A549 (cell line): Measurements from ENCODE around the gene MINDY4. TPM values are rescaled to one million over a fixed set of nuclear protein-coding genes. Genes with fewer than 3 reads are reported as not detected.

ENCODE experiments used
- ATAC-seq, 2 experiments: fragments of 200-7000 bp in 1 of 2; fragments of >200 bp in 1 of 2; cut with Nextera tagmentation in 1 of 2; cut with Tn5 transposase in 1 of 2; 3 replicates each; pipeline versions ENCODE4 v1.8.0 to v1.9.1; 2018 to 2020; ENCODE audit warnings: mild to moderate bottlenecking in 1 of 2, moderate library complexity in 1 of 2
- CTCF ChIA-PET: fragments of 300-600 bp; sonication (Branson Sonifier 250); formaldehyde crosslinking; extraction: SDS; loops from one replicate; lab custom pipeline; 2021; ENCODE audit warnings: antibody characterized with exemption, inconsistent platforms; lab: Yijun Ruan, JAX
- POLR2A ChIA-PET: fragments of 350-600 bp; formaldehyde crosslinking; extraction: SDS; loops from one replicate; lab custom pipeline; 2021; ENCODE audit warnings: antibody characterized with exemption, inconsistent platforms; lab: Yijun Ruan, JAX
- DNase-seq, 2 experiments: peaks; one replicate each; pipeline versions ENCODE4 v3.0.0 to v3.0.0-alpha.2; 2011 to 2016; ENCODE audit warnings: low read depth in 1 of 2, low spot score in 1 of 2
- FAIRE-seq: peaks from 2 replicates; lab custom pipeline; 2011; peaks lifted over from hg19 to GRCh38; lab: Jason Lieb, UNC
- H3K27ac ChIP-seq, 2 experiments: fragments of >200 bp; sonication (Bioruptor Twin); formaldehyde crosslinking; 3 replicates each; pipeline ENCODE4 v1.5.1; 2016 to 2017
- H3K4me1 ChIP-seq: fragments of >200 bp; sonication (Bioruptor Twin); formaldehyde crosslinking; 3 replicates; pipeline ENCODE4 v1.6.1; 2016
- H3K4me2 ChIP-seq: fragments of >200 bp; sonication (Bioruptor Twin); formaldehyde crosslinking; 3 replicates; pipeline ENCODE4 v1.6.1; 2016
- H3K4me3 ChIP-seq: fragments of >200 bp; sonication (Bioruptor Twin); formaldehyde crosslinking; 3 replicates; pipeline ENCODE4 v1.5.1; 2016
- H3K9me3 ChIP-seq: fragments of >200 bp; sonication (Bioruptor Twin); formaldehyde crosslinking; 3 replicates; pipeline ENCODE4 v1.6.1; 2016
- CBX2 ChIP-seq: fragments of 200-600 bp; sonication (generic); IDR thresholded peaks from 2 replicates; pipeline ENCODE4 v1.6.1; 2016; ENCODE audit warnings: low read depth, mild to moderate bottlenecking, borderline replicate concordance
- CHD2 ChIP-seq: fragments of 150-350 bp; IDR thresholded peaks from 2 replicates; pipeline ENCODE4 v1.6.1; 2014; ENCODE audit warnings: low read length; ENCODE audit not compliant: partially characterized antibody
- ESRRA ChIP-seq: fragments of 150-350 bp; IDR thresholded peaks from 2 replicates; pipeline ENCODE4 v1.6.1; 2014; ENCODE audit warnings: mild to moderate bottlenecking, low read length, borderline replicate concordance
- FOSL2 ChIP-seq, 2 experiments: fragments of 450-650 bp in 1 of 2; fragments of >200 bp in 1 of 2; sonication (Bioruptor Twin) in 1 of 2; formaldehyde crosslinking; IDR thresholded peaks; 2 replicates each; pipeline versions ENCODE4 v1.5.0 to v1.6.1; 2016 to 2020; ENCODE audit warnings: mild to moderate bottlenecking in 1 of 2, moderate library complexity in 1 of 2
- FOXS1 ChIP-seq: fragments of 250-450 bp; sonication (Bioruptor Pico); IDR thresholded peaks from 2 replicates; pipeline ENCODE4 v1.5.0; 2020; ENCODE audit warnings: mild to moderate bottlenecking, moderate library complexity
- HEYL ChIP-seq: fragments of 250-450 bp; sonication (Bioruptor Pico); IDR thresholded peaks from 2 replicates; pipeline ENCODE4 v1.8.0; 2021; ENCODE audit warnings: mild to moderate bottlenecking, moderate library complexity
- HOXB13 ChIP-seq: fragments of 250-450 bp; sonication (Bioruptor Pico); IDR thresholded peaks from 2 replicates; pipeline ENCODE4 v1.5.0; 2020; ENCODE audit warnings: low read depth, mild to moderate bottlenecking, moderate library complexity
- JUNB ChIP-seq: fragments of >200 bp; sonication (Bioruptor Twin); formaldehyde crosslinking; IDR thresholded peaks from 2 replicates; pipeline ENCODE4 v1.6.1; 2016
- KDM1A ChIP-seq: fragments of 200-600 bp; sonication (generic); IDR thresholded peaks from 2 replicates; pipeline ENCODE4 v1.6.1; 2016; ENCODE audit warnings: low read depth, mild to moderate bottlenecking
- MYC ChIP-seq: IDR thresholded peaks from 2 replicates; pipeline ENCODE4 v1.6.1; 2012; ENCODE audit warnings: mild to moderate bottlenecking, inconsistent platforms, low read length, improper control_type of control experiment, borderline replicate concordance
- NPAS2 ChIP-seq: fragments of 250-450 bp; sonication (Bioruptor Pico); IDR thresholded peaks from 2 replicates; pipeline ENCODE4 v1.8.0; 2022; ENCODE audit warnings: mild to moderate bottlenecking, moderate library complexity, borderline replicate concordance
- RNF2 ChIP-seq: fragments of 200-600 bp; sonication (generic); IDR thresholded peaks from 2 replicates; pipeline ENCODE4 v1.6.1; 2016; ENCODE audit warnings: low read depth, mild to moderate bottlenecking, antibody characterized with exemption, moderate library complexity, borderline replicate concordance
- SREBF2 ChIP-seq: fragments of 450-650 bp; IDR thresholded peaks from 2 replicates; pipeline ENCODE4 v1.6.1; 2014; ENCODE audit warnings: mild to moderate bottlenecking, moderate library complexity
- TP53 ChIP-seq: fragments of 250-450 bp; sonication (Bioruptor Pico); IDR thresholded peaks from 2 replicates; pipeline ENCODE4 v1.5.0; 2021; ENCODE audit warnings: mild to moderate bottlenecking, moderate library complexity
- ZNF302 ChIP-seq: fragments of 250-450 bp; sonication (Bioruptor Pico); IDR thresholded peaks from 2 replicates; pipeline ENCODE4 v1.9.0; 2021; ENCODE audit warnings: inconsistent platforms, mild to moderate bottlenecking, moderate library complexity
- ZSCAN20 ChIP-seq: fragments of 250-450 bp; sonication (Bioruptor Pico); IDR thresholded peaks from 2 replicates; pipeline ENCODE4 v1.8.0; 2022; ENCODE audit warnings: mild to moderate bottlenecking, moderate library complexity
- WGBS: methylation state at CpG from one replicate; pipeline ENCODE4 v1.1.6; 2017; ENCODE audit errors: missing lambda C conversion rate; 5-methylcytosine and 5-hydroxymethylcytosine counted together
- polyA plus RNA-seq, 4 experiments: library from polyadenylated mRNA; depleted of rRNA in 3 of 4; stranded (reverse); fragments of >200 nt; fragmentation: RNase III in 1 of 4; extraction: RNeasy Plus Mini Kit Qiagen cat#74134 plus additional on column Dnase treatment in 1 of 4; gene quantifications; 2 replicates in 3 of 4; 3 replicates in 1 of 4; pipeline ENCODE4 v1.2.3, GENCODE V29; 2011 to 2017
- TF ChIP-seq, protein P1 (sequence below): fragments of 150-350 bp; IDR thresholded peaks from 2 replicates; pipeline ENCODE4 v1.6.1; 2014; ENCODE audit warnings: low read depth, mild to moderate bottlenecking, low read length
- TF ChIP-seq, protein P2 (sequence below): fragments of >200 bp; sonication (Bioruptor Twin); formaldehyde crosslinking; IDR thresholded peaks from 3 replicates; pipeline ENCODE4 v1.5.1; 2016
- TF ChIP-seq, protein P3 (sequence below): IDR thresholded peaks from 2 replicates; pipeline ENCODE4 v1.6.1; 2012
- TF ChIP-seq, protein P4 (sequence below): fragments of >200 bp; sonication (Bioruptor Twin); formaldehyde crosslinking; IDR thresholded peaks from 3 replicates; pipeline ENCODE4 v1.6.1; 2016

MINDY4 gene
- polyA plus RNA-seq, 2 of the 4 experiments (the other 2 are of a cell fraction), result 1.8 to 3.6 TPM

DNA sequence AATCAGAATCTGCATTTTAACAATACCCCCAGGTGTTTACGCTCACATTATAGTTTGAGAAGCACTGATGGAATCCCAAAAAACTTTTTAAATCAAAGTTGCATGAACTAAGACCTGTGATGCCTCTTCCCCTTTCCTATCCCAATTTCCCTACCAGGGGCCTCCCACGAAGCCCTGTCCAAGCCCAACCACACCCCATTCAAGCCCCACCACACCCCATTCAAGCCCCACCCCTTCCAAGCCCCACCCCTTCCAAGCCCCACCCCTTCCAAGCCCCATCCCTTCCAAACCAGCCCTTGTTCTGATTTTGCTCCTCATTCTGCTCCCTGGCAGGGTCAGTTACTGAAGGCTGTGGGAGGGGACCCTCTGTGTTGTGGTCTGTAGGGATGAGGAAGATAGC is 130.6 kb downstream of the MINDY4 start:
- H3K4me3 ChIP-seq, result no peak overlapping the region
- ChIA-PET POLR2A (interaction anchor here (0.7 kb wide), 1 partner anchor 23 kb away, joined by 10 read pairs; no protein-coding TSS in a partner anchor), CTCF (interaction anchor here (1.0 kb wide), 1 partner anchor 37 kb away, joined by 3 read pairs; no protein-coding TSS in a partner anchor)
- FAIRE-seq (no peak), DNase-seq (no peak), ATAC-seq (peak in 1 of 2 experiments; percentile 31; a peak in 1 of 6 replicates)
- no peaks in the 10 kb centered on the region for H3K9me3 ChIP-seq
- no peak overlapping the region for H3K27ac ChIP-seq
- peaks cover 15% of the 10 kb centered on the region; the same call in 2 of the 3 replicates for H3K4me1 ChIP-seq
- no peak overlapping the region for H3K4me2 ChIP-seq
- WGBS, result 85% methylated on average over 2 of the region's 2 CpGs
- no peak for TF ChIP-seq RNF2

DNA sequence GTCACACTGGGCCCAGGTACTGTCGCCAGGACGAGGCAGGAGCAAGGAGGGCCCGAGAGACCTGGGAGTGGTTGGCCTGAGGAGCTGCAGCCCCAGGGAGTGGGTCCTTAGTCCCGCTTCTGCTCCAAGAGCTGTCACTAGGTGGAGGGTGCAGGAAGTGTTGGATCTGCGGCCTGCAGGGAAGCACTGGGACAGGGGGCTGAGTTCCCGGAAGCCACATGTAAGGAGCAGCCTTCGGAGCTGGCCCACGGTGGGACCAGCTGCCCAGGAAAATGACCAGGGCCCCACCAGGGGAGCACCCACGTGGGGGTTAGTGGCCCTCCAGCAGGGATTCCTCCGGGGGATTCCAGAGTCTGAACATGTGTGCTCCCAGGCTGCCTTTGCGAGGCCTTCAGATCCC is 131.2 kb downstream of the MINDY4 start:
- WGBS, result 75% methylated on average over 5 of the region's 11 CpGs
- Histone ChIP-seq H3K4me2 (no peak overlapping the region), H3K27ac (no peak overlapping the region), H3K4me3 (no peak overlapping the region), H3K9me3 (no peaks in the 10 kb centered on the region), H3K4me1 (peaks cover 10% of the 10 kb centered on the region; the same call in 2 of the 3 replicates)
- CTCF ChIA-PET, result interaction anchor here (1.0 kb wide), 1 partner anchor 36 kb away, joined by 3 read pairs; no protein-coding TSS in a partner anchor
- POLR2A ChIA-PET, result interaction anchor here (0.7 kb wide), 1 partner anchor 22 kb away, joined by 10 read pairs; no protein-coding TSS in a partner anchor
- TF ChIP-seq, protein P1, sequence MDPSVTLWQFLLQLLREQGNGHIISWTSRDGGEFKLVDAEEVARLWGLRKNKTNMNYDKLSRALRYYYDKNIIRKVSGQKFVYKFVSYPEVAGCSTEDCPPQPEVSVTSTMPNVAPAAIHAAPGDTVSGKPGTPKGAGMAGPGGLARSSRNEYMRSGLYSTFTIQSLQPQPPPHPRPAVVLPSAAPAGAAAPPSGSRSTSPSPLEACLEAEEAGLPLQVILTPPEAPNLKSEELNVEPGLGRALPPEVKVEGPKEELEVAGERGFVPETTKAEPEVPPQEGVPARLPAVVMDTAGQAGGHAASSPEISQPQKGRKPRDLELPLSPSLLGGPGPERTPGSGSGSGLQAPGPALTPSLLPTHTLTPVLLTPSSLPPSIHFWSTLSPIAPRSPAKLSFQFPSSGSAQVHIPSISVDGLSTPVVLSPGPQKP, result no peak
- no peak for TF ChIP-seq MYC
- TF ChIP-seq ZSCAN20 (CRISPR knock-in tag), result no peak
- TF ChIP-seq, protein P2, sequence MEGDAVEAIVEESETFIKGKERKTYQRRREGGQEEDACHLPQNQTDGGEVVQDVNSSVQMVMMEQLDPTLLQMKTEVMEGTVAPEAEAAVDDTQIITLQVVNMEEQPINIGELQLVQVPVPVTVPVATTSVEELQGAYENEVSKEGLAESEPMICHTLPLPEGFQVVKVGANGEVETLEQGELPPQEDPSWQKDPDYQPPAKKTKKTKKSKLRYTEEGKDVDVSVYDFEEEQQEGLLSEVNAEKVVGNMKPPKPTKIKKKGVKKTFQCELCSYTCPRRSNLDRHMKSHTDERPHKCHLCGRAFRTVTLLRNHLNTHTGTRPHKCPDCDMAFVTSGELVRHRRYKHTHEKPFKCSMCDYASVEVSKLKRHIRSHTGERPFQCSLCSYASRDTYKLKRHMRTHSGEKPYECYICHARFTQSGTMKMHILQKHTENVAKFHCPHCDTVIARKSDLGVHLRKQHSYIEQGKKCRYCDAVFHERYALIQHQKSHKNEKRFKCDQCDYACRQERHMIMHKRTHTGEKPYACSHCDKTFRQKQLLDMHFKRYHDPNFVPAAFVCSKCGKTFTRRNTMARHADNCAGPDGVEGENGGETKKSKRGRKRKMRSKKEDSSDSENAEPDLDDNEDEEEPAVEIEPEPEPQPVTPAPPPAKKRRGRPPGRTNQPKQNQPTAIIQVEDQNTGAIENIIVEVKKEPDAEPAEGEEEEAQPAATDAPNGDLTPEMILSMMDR, result no peak
- TF ChIP-seq HOXB13 (CRISPR knock-in tag), result no peak
- TF ChIP-seq, protein P3, sequence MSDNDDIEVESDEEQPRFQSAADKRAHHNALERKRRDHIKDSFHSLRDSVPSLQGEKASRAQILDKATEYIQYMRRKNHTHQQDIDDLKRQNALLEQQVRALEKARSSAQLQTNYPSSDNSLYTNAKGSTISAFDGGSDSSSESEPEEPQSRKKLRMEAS, result no peak
- TF ChIP-seq ZNF302, result no peak
- no peak for FAIRE-seq
- no peak for DNase-seq
- no peak for ATAC-seq

DNA sequence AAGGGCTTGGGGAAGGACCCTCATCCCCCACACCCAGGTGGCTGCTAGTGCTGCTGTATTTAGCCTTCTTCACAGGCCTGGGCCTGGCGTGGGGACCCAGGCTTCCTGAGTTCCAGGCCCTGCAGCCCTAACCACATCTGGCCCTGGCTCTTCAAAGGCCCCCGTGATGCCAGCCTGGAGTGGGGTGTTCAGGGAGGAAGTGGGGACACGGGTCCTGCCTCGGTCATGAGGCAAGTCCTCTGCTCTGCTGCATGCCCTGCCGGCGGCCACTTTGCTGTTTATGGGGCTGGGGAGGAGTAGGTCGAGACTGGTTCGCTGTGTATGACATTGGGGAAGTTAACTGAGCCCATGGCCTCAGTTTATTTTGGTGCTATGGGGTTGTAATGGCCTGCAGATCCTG is 131.9 kb downstream of the MINDY4 start:
- no peak overlapping the region for H3K4me2 ChIP-seq
- ATAC-seq, result no peak

More for the DNA sequence above, 131.9 kb downstream of the MINDY4 start:
- 78% methylated on average over 6 of the region's 8 CpGs for WGBS
- H3K9me3 ChIP-seq, result no peaks in the 10 kb centered on the region
- no peak overlapping the region for H3K27ac ChIP-seq
- TF ChIP-seq NPAS2 (CRISPR knock-in tag), result no peak
- TF ChIP-seq TP53 (CRISPR knock-in tag), result no peak
- TF ChIP-seq SREBF2, result no peak
- no peak for TF ChIP-seq RNF2
- TF ChIP-seq FOXS1 (CRISPR knock-in tag), result no peak
- TF ChIP-seq CBX2, result no peak
- TF ChIP-seq, protein P4, sequence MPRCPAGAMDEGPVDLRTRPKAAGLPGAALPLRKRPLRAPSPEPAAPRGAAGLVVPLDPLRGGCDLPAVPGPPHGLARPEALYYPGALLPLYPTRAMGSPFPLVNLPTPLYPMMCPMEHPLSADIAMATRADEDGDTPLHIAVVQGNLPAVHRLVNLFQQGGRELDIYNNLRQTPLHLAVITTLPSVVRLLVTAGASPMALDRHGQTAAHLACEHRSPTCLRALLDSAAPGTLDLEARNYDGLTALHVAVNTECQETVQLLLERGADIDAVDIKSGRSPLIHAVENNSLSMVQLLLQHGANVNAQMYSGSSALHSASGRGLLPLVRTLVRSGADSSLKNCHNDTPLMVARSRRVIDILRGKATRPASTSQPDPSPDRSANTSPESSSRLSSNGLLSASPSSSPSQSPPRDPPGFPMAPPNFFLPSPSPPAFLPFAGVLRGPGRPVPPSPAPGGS, result no peak
- TF ChIP-seq HEYL (CRISPR knock-in tag), result no peak
- no peak for TF ChIP-seq ESRRA
- TF ChIP-seq CHD2, result no peak
- TF ChIP-seq JUNB, result no peak
- no peak for TF ChIP-seq KDM1A
- TF ChIP-seq FOSL2 (IDR thresholded peaks at IDR 0.05), result no peak
- no peak for TF ChIP-seq FOSL2 (CRISPR knock-in tag; IDR thresholded peaks at IDR 0.05)
- H3K4me3 ChIP-seq, result no peak overlapping the region
- no peak for FAIRE-seq
- H3K4me1 ChIP-seq, result peaks cover 8% of the 10 kb centered on the region; the same call in 2 of the 3 replicates
- DNase-seq, result no peak
- POLR2A ChIA-PET, result no interaction called here
- CTCF ChIA-PET, result interaction anchor here (0.7 kb wide), 1 partner anchor 28 kb away, joined by 3 read pairs; no protein-coding TSS in a partner anchor
